PC-9 (cell line): ENCODE measurements around the gene MLST8.

Experiments
- CTCF ChIP-seq: fragments of 200-600 bp; sonication (generic); conservative IDR thresholded peaks from 2 replicates; pipeline ENCODE4 v1.6.1; 2017; ENCODE audit warnings: mixed run types, antibody characterized with exemption, mild to moderate bottlenecking, moderate library complexity
- EZH2 ChIP-seq: fragments of 200-600 bp; sonication (generic); IDR thresholded peaks from 2 replicates; pipeline ENCODE4 v1.8.0; 2017; ENCODE audit warnings: antibody characterized with exemption, low read depth

- TF ChIP-seq CTCF (no peak), EZH2 (no peak)
These were observed 16.9 kb upstream of the MLST8 start for GRCh38 chr16:2188395-2188794.
